GM12878 (cell line): Measurements from ENCODE around the gene STX10. TPM values are rescaled to one million over a fixed set of nuclear protein-coding genes. Genes with fewer than 3 reads are reported as not detected.

Experiments
- BRCA1 ChIP-seq: IDR thresholded peaks from 2 replicates; pipeline ENCODE4 v1.6.1; 2011; ENCODE audit warnings: low read depth, low read length, improper control_type of control experiment
- CHD4 ChIP-seq: fragments of 200-600 bp; sonication (generic); IDR thresholded peaks from 2 replicates; pipeline ENCODE4 v1.6.1; 2016; ENCODE audit warnings: mild to moderate bottlenecking
- CREB1 ChIP-seq: IDR thresholded peaks from 2 replicates; pipeline ENCODE4 v1.6.1; 2012; ENCODE audit warnings: low read depth, mild to moderate bottlenecking, inconsistent platforms
- E4F1 ChIP-seq: fragments of 450-650 bp; IDR thresholded peaks from 2 replicates; pipeline ENCODE4 v1.6.1; 2018; ENCODE audit warnings: borderline replicate concordance, mild to moderate bottlenecking; ENCODE audit not compliant: partially characterized antibody
- EP300 ChIP-seq, 2 experiments: fragments of 150-350 bp in 1 of 2; IDR thresholded peaks; 2 replicates each; pipeline ENCODE4 v1.6.1; 2011 to 2012; ENCODE audit warnings: low read depth in 2 of 2, low read length in 2 of 2, borderline replicate concordance in 1 of 2, improper control_type of control experiment in 1 of 2, inconsistent platforms in 1 of 2; ENCODE audit not compliant: control insufficient read depth in 1 of 2
- GABPA ChIP-seq: IDR thresholded peaks from 2 replicates; pipeline ENCODE4 v1.6.1; 2014; ENCODE audit warnings: antibody characterized with exemption, low read depth, mild to moderate bottlenecking, inconsistent platforms
- HCFC1 ChIP-seq: fragments of 150-350 bp; IDR thresholded peaks from 2 replicates; pipeline ENCODE4 v1.6.1; 2014; ENCODE audit warnings: low read length
- HDGF ChIP-seq: fragments of 450-650 bp; IDR thresholded peaks from 2 replicates; pipeline ENCODE4 v1.6.1; 2016; ENCODE audit warnings: antibody characterized with exemption
- NFIC ChIP-seq: IDR thresholded peaks from 2 replicates; pipeline ENCODE4 v1.6.1; 2012; ENCODE audit warnings: low read depth, mild to moderate bottlenecking, inconsistent platforms, low read length, moderate library complexity
- RAD21 ChIP-seq: IDR thresholded peaks from 2 replicates; pipeline ENCODE4 v1.6.1; 2011; ENCODE audit warnings: mild to moderate bottlenecking, low read depth, low read length, moderate library complexity; ENCODE audit not compliant: insufficient read depth
- RBBP5 ChIP-seq: fragments of 200-600 bp; sonication (generic); conservative IDR thresholded peaks from 2 replicates; pipeline ENCODE4 v1.6.1; 2016
- RELB ChIP-seq: fragments of 450-650 bp; IDR thresholded peaks from 2 replicates; pipeline ENCODE4 v1.6.1; 2017; ENCODE audit warnings: low read depth, mild to moderate bottlenecking, moderate library complexity
- SMC3 ChIP-seq: IDR thresholded peaks from 2 replicates; pipeline ENCODE4 v1.6.1; 2011; ENCODE audit warnings: low read length, improper control_type of control experiment, borderline replicate concordance
- SP1 ChIP-seq: IDR thresholded peaks from one replicate; pipeline ENCODE4 v1.6.1; 2011; ENCODE audit warnings: low read depth, low read length
- SREBF2 ChIP-seq: IDR thresholded peaks from 2 replicates; pipeline ENCODE4 v1.6.1; 2012; ENCODE audit warnings: mild to moderate bottlenecking, low read length
- STAT3 ChIP-seq: IDR thresholded peaks from 2 replicates; pipeline ENCODE4 v1.6.1; 2011; ENCODE audit warnings: low read depth, low read length, improper control_type of control experiment
- SUPT20H ChIP-seq: IDR thresholded peaks from 2 replicates; pipeline ENCODE4 v1.6.1; 2011; ENCODE audit warnings: low read depth, mild to moderate bottlenecking, low read length, moderate library complexity, borderline replicate concordance; ENCODE audit not compliant: control insufficient read depth
- TCF7 ChIP-seq: IDR thresholded peaks from 2 replicates; pipeline ENCODE4 v1.6.1; 2014; ENCODE audit warnings: antibody characterized with exemption, borderline replicate concordance
- YY1 ChIP-seq: IDR thresholded peaks from 2 replicates; pipeline ENCODE4 v1.6.1; 2011; ENCODE audit warnings: low read depth, mild to moderate bottlenecking, low read length
- ZBED1 ChIP-seq: IDR thresholded peaks from 2 replicates; pipeline ENCODE4 v1.6.1; 2016; ENCODE audit warnings: borderline replicate concordance
- ZNF592 ChIP-seq: fragments of 450-650 bp; IDR thresholded peaks from 2 replicates; pipeline ENCODE4 v1.6.1; 2017; ENCODE audit warnings: mild to moderate bottlenecking, moderate library complexity
- polyA plus RNA-seq, 11 experiments: library from polyadenylated mRNA; depleted of rRNA in 4 of 11; unstranded in 6 of 11; stranded (reverse) in 5 of 11; fragments of >200 nt; fragmentation: Nextera tagmentation in 4 of 11; fragmentation: Illumina TruSeq in 1 of 11; extraction: Ambion mirVana in 4 of 11; extraction: Trizol in 1 of 11; gene quantifications; 1 replicate in 1 of 11; 2 replicates in 10 of 11; pipeline versions ENCODE4 v1.2.1 to v1.2.3, GENCODE V29; 2011 to 2016; ENCODE audit warnings: inconsistent platforms in 2 of 11, missing spikeins in 2 of 11, low read depth in 1 of 11
- total RNA-seq, 4 experiments: library from RNA; depleted of rRNA in 3 of 4; stranded (reverse); fragments of >200 nt in 3 of 4; fragmentation: Illumina TruSeq in 1 of 4; extraction: Trizol in 1 of 4; gene quantifications; 2 replicates each; pipeline versions ENCODE4 v1.2.1 to v1.2.3, GENCODE V29; 2013 to 2021

STX10 gene
- total and polyA plus RNA-seq, 10 of the 15 experiments (the other 5 are each of a cell fraction or from before 2014, with no cell fraction given): 0.56 to 76.1 (median 47.6) TPM

- TF ChIP-seq ZNF592: no peak
- TF ChIP-seq HCFC1: no peak
- TF ChIP-seq YY1: no peak
- TF ChIP-seq SREBF2: no peak
- peak; percentile 67 for TF ChIP-seq SP1
- TF ChIP-seq CHD4: no peak
- no peak for TF ChIP-seq RAD21
- TF ChIP-seq HDGF: peak; percentile 84; the same call in 1 of the 2 replicates
- 0 out of 2 replicates have a peak, but pooled peaks have one; percentile 10 for TF ChIP-seq RELB
- TF ChIP-seq TCF7: no peak
- TF ChIP-seq E4F1: no peak
- TF ChIP-seq SUPT20H: no peak
- no peak for TF ChIP-seq BRCA1
- 0 out of 2 replicates have a peak, but pooled peaks have one; percentile 27 for TF ChIP-seq CREB1
- no peak for TF ChIP-seq EP300 (IDR thresholded peaks at IDR 0.05; ENCODE audit: borderline replicate concordance in 1 of 2, control insufficient read depth in 1 of 2, low read depth in 2 of 2, low read length in 2 of 2)
- no peak; the same call in 1 of the 2 replicates for TF ChIP-seq ZBED1
- TF ChIP-seq NFIC: no peak
- no peak for TF ChIP-seq GABPA
- TF ChIP-seq RBBP5: no peak
- no peak for TF ChIP-seq SMC3
- no peak for TF ChIP-seq STAT3
Observed at GRCh38 chr19:13162724-13163608, 12.8 kb upstream of the STX10 start (continued).
